Stimulated activated naive CD4-positive, alpha-beta T cell (primary cell): ENCODE data around the gene OTOP2.
A peak's percentile ranks its signal among the peaks of the same experiment; 100 is the strongest.
"Not testable (repeated sequence)": the region's sequence is repeated elsewhere in the genome, so short reads cannot be mapped to it uniquely, and the experiment has no call there.

ENCODE experiments used
- DNase-seq, 6 experiments: peaks; one replicate each; lab custom pipeline; 2025; lab: John Stamatoyannopoulos, UW

OTOP2 gene

DNA sequence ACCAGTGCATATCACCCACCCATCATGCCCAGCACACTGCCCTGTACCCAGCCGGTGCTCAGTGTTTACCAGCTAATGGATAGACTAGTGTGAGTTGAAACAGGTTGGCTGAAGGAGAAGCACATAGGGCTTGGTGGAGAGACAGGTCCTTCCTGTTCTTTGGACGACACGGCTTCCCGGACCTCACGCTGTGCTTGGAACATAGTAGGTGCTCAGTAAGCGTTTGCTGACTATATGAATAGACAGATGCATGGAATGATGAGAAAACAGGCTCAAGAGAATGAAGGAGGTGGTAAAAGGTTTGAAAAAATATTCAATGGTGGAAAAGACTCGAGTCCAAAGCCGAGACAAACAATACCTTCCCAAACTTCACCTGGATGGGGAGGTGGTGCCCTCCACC, 23.9 kb upstream of the OTOP2 start:
- DNase-seq, result no peak

GRCh38 chr17:74901353-74902135, 22.5 kb upstream of the OTOP2 start:
- DNase-seq, result no peak

DNA sequence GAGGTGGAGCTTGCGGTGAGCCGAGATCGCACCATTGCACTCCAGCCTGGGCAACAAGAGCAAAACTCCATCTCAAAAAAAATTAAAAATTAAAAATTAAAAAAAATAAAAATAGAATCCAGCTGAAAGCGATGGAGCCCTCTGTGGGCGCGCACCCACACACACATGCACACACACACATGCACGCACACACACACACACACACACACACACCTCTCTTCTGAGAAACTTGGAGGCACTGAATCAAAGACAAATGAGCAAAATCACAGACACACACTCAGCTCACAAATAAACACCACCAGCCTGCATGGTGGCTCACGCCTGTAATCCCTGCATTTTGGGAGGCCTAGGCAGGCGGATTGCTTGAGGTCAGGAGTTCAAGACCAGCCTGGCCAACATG, 21.0 kb upstream of the OTOP2 start:
- no peak for DNase-seq

- no peak for DNase-seq
Observed at GRCh38 chr17:74903671-74904070, 20.4 kb upstream of the OTOP2 start.

GRCh38 chr17:74904687-74905409, 19.2 kb upstream of the OTOP2 start:
- DNase-seq, result no peak

DNA sequence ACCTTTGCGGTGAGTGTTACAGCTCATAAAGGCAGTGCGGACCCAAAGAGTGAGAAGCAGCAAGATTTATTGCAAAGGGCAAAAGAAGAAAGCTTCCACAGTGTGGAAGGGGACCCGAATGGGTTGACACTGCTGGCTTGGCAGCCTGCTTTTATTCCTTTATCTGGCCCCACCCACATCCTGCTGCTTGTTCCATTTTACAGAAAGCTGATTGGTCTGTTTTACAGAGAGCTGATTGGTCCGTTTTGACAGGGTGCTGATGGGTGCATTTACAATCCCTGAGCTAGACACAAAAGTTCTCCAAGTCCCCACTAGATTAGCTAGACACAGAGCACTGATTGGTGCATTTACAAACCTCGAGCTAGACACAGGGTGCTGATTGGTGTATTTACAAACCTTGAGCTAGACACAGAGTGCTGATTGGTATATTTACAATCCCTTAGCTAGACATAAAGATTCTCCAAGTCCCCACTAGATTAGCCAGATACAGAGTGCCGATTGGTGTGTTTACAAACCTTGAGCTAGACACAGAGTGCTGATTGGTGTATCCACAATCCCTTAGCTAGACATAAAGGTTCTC, 17.8 kb upstream of the OTOP2 start:
- DNase-seq, result not testable (repeated sequence)

GRCh38 chr17:74907012-74907411, 17.1 kb upstream of the OTOP2 start:
- DNase-seq, result no peak

GRCh38 chr17:74909097-74909496, 15.0 kb upstream of the OTOP2 start:
- DNase-seq, result not testable (repeated sequence)

DNA sequence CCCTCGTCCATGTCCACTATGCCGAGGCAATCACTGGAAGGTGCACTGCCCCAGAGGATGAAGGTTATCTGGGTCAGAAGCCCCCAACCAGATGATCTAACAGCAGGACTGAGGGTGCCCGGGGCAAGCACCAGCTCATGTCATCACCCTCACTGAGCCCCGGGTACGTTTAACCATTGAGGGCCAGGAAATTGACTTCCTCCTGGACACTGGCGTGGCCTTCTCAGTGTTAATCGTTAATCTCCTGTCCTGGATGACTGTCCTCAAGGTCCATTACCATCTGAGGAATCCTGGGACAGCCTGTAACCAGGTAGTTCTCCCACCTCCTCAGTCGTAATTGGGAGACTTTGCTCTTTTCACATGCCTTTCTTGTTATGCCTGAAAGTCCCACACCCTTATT, 12.7 kb upstream of the OTOP2 start:
- not testable (repeated sequence) for DNase-seq

DNA sequence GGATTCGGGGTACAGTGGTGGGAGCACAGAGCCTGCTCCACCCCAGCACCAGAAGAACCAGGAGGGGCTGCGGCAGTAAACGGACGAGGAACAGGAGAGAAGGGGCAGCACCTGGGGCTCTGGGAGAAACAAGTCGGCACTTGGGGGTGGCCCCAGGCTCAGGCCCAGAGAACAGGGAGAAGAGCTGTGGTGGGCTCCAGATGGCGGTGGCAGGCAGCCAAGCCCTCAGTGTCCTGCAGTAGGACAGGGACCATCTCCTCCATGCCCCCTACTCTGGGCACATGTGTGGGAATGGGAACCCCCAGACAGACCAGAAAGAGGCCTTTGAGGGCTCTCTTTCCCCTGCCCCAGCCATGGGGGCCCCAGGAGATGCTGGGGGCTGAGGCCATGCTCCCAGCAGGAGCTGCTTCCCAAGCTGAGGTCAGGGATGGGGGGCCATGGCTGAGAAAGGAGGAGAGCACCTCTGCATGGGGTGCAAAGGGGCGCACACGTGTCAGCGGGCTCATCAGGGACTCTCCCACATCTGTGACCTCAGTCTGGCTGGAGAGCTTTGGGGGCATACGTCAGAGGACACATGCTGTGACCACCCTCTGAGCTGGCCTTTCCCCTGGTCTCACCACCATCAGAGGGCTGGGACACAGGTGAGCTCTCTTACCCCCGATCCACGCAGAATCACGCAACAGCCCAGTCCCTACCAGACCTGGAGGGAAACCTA, 7.8 kb upstream of the OTOP2 start:
- DNase-seq, result no peak

GRCh38 chr17:74916851-74917199, 7.2 kb upstream of the OTOP2 start:
- no peak for DNase-seq

GRCh38 chr17:74917430-74917829, 6.6 kb upstream of the OTOP2 start:
- no peak for DNase-seq

DNA sequence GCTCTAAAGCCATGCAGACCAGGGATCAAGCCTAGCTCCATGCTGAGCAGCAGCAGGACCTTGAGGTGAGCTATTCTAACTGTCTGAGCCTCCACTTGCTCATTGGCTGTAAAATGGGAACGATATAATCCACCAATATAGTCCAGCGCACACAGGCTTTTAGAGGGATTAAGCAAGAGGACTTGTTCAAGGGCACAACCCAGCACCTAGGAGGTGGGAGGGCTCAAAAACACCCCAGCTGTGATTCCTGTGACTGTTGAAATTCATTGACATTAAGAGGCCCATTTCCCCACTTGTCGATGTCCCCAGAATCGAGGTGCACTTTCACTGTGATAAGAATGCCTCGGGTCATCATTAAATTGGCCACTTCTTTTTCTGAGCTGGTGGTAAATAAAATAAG, 5.2 kb upstream of the OTOP2 start:
- DNase-seq, result no peak

DNA sequence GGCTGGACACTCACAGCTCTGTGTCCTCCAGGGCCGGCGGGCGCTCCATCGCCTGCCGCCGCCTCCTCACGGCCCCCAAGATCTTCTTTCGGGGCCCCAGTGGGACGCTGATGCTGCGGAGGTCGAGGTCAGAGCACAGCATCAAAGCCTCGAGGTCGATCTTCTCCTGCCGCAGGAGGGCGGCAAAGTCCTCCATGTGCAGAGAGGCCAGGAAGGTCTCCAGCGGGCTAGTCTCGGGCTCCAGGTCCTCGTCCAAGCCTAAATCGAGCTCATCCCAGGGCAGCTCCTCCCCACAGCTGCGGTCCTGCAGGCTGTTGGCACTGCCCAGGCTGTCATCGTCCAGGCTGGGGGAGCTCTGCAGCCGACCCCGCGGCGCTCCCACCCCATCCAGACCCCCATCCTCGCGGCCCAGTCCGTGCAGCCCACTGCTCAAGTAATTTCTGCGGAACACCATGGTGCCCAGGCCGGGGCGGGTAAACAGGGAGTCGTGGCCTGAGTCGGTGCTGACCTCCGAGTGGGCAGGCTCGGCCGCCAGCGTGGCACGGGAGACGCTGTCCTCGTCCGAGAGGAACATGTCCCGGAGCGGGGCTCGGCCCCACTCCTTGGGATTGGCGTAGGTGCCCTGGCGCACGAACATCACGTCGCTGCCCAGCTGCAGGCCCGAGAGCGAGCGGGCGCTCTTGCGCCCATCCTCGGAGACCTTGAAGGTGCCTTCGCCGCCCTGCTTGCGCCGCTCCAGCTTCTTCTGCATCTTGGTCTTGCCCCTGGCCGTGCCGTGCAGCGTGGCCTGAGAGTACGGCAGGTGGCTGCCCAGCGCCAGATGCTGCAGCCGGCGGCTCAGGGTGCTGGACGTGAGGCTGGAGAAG, 4.4 kb upstream of the OTOP2 start:
- no peak for DNase-seq

GRCh38 chr17:74920306-74920620, 3.8 kb upstream of the OTOP2 start:
- DNase-seq, result no peak

- no peak for DNase-seq
Observed at GRCh38 chr17:74920642-74921025, 3.4 kb upstream of the OTOP2 start.

- no peak for DNase-seq
Observed at GRCh38 chr17:74921026-74921681, 2.9 kb upstream of the OTOP2 start.

DNA sequence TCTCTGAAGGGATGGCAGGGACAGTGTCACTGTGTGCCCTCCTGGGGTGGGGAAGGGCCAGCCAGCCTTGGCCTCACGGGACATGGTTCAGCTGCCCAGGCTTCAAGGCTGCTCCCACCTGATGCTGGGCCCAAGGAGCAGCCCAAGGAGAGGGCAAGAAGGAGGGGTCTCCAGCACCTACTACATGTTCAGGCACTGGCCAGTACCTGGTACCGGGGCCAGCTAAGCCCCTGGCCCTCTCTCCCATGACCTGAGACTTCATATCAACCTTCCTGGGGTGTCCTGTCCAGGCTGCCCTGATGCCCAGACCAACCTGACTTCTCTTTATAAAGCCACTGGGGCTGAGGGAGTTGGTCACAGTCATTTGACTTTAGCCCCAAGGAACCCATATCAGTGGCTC, 2.3 kb upstream of the OTOP2 start:
- DNase-seq, result no peak

DNA sequence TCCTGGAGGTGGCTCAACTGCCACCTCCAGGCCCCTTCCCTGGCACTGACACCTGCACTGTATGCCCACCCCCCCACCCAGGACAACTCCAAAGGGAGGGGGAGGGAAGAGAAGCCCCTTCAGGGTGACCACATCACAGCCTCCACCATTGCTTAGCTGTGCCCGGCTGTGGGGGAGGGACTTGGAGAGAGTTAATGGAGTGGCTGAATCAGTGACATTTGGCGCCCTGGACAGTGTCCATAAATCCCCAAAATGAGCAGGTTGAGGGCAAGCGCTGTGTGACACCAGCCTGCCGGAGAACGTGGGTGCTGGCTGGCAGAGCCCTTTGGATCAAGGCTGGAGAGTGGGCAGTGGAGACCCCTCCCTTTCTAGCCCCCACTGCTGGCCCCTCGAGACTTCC, 1.9 kb upstream of the OTOP2 start:
- DNase-seq, result no peak

GRCh38 chr17:74922694-74923537, 1.2 kb upstream of the OTOP2 start, which contains the start of gene USH1G:
USH1G (minus strand) TSS chr17:74923255; CDS start chr17:74923073, 182 bp downstream.
- peak in 1 of 6 experiments; percentile 80 for DNase-seq
